MM.1S (cell line): Measurements from ENCODE around the gene SRGAP3.

Experiments
- DNase-seq: peaks from one replicate; pipeline ENCODE4 v3.0.0-alpha.2; 2015
- H2AFZ ChIP-seq: fragments of 300-600 bp; sonication (generic); 2 replicates; pipeline ENCODE4 v1.6.0; 2016; ENCODE audit warnings: antibody characterized with exemption, low read length
- H3F3A ChIP-seq: fragments of 300-600 bp; sonication (generic); 2 replicates; pipeline ENCODE4 v1.6.1; 2016; ENCODE audit warnings: mild to moderate bottlenecking, antibody characterized with exemption, low read length, moderate library complexity, mixed read lengths; ENCODE audit not compliant: insufficient read depth
- H3K27ac ChIP-seq: fragments of 300-600 bp; sonication (generic); 2 replicates; pipeline ENCODE4 v1.5.1; 2016; ENCODE audit warnings: mild to moderate bottlenecking, low read length
- H3K27me3 ChIP-seq: fragments of 300-600 bp; sonication (generic); replicated peaks from 2 replicates; pipeline ENCODE4 v1.6.0; 2016; ENCODE audit warnings: low read length; ENCODE audit not compliant: insufficient read depth
- H3K36me3 ChIP-seq: fragments of 300-600 bp; sonication (generic); replicated peaks from 2 replicates; pipeline ENCODE4 v1.6.1; 2016; ENCODE audit warnings: mild to moderate bottlenecking, low read length, mixed read lengths; ENCODE audit not compliant: insufficient read depth
- H3K4me1 ChIP-seq: fragments of 300-600 bp; sonication (generic); 2 replicates; pipeline ENCODE4 v1.6.1; 2016; ENCODE audit warnings: low read length, mixed read lengths
- H3K4me2 ChIP-seq: fragments of 300-600 bp; sonication (generic); 2 replicates; pipeline ENCODE4 v1.6.0; 2016; ENCODE audit warnings: low read depth, low read length
- H3K4me3 ChIP-seq: fragments of 300-600 bp; sonication (generic); 2 replicates; pipeline ENCODE4 v1.5.1; 2016; ENCODE audit warnings: low read length, mixed read lengths
- H3K79me2 ChIP-seq: fragments of 300-600 bp; sonication (generic); 2 replicates; pipeline ENCODE4 v1.6.1; 2016; ENCODE audit warnings: mixed run types, low read length, mixed read lengths
- H3K9ac ChIP-seq: fragments of 300-600 bp; sonication (generic); 2 replicates; pipeline ENCODE4 v1.6.1; 2016; ENCODE audit warnings: low read length, mixed read lengths
- H3K9me2 ChIP-seq: fragments of 300-600 bp; sonication (generic); replicated peaks from 2 replicates; pipeline ENCODE4 v1.6.1; 2016; ENCODE audit warnings: mild to moderate bottlenecking, low read length, mixed read lengths; ENCODE audit not compliant: insufficient read depth
- H3K9me3 ChIP-seq: fragments of 300-600 bp; sonication (generic); replicated peaks from 2 replicates; pipeline ENCODE4 v1.6.1; 2016; ENCODE audit warnings: mild to moderate bottlenecking, low read length, mixed read lengths; ENCODE audit not compliant: insufficient read depth
- H4K20me1 ChIP-seq: fragments of 300-600 bp; sonication (generic); 2 replicates; pipeline ENCODE4 v1.6.1; 2016; ENCODE audit warnings: mild to moderate bottlenecking, low read length, moderate library complexity, mixed read lengths; ENCODE audit not compliant: insufficient read depth
- CTCF ChIP-seq: fragments of 300-600 bp; sonication (generic); IDR thresholded peaks from 2 replicates; pipeline ENCODE4 v1.5.1; 2016; ENCODE audit warnings: antibody characterized with exemption, low read length, mixed read lengths
- EZH2 ChIP-seq: fragments of 300-600 bp; sonication (generic); optimal IDR thresholded peaks from 2 replicates; pipeline ENCODE3; 2017; ENCODE audit warnings: low read depth, mild to moderate bottlenecking, antibody characterized with exemption, low read length, mixed read lengths
- EZH2phosphoT487 ChIP-seq: fragments of 300-600 bp; sonication (generic); IDR thresholded peaks from 2 replicates; pipeline ENCODE4 v1.6.1; 2018; ENCODE audit warnings: antibody characterized with exemption, low read length

SRGAP3 gene

GRCh38 chr3:9180764-9181117 is 68.7 kb downstream of the SRGAP3 start:
- Histone ChIP-seq H3F3A (no peaks in the 10 kb centered on the region), H3K9me2 (no peaks in the 10 kb centered on the region), H4K20me1 (no peaks in the 10 kb centered on the region), H3K4me1 (no peaks in the 10 kb centered on the region), H3K27ac (no peak overlapping the region), H2AFZ (no peak overlapping the region), H3K4me2 (no peak overlapping the region), H3K79me2 (no peaks in the 10 kb centered on the region), H3K4me3 (no peak overlapping the region), H3K36me3 (no peaks in the 10 kb centered on the region), H3K9ac (no peak overlapping the region), H3K27me3 (no peaks in the 10 kb centered on the region), H3K9me3 (no peaks in the 10 kb centered on the region)
- no peak for TF ChIP-seq EZH2phosphoT487
- TF ChIP-seq CTCF, result no peak
- no peak for TF ChIP-seq EZH2
- DNase-seq, result no peak

DNA sequence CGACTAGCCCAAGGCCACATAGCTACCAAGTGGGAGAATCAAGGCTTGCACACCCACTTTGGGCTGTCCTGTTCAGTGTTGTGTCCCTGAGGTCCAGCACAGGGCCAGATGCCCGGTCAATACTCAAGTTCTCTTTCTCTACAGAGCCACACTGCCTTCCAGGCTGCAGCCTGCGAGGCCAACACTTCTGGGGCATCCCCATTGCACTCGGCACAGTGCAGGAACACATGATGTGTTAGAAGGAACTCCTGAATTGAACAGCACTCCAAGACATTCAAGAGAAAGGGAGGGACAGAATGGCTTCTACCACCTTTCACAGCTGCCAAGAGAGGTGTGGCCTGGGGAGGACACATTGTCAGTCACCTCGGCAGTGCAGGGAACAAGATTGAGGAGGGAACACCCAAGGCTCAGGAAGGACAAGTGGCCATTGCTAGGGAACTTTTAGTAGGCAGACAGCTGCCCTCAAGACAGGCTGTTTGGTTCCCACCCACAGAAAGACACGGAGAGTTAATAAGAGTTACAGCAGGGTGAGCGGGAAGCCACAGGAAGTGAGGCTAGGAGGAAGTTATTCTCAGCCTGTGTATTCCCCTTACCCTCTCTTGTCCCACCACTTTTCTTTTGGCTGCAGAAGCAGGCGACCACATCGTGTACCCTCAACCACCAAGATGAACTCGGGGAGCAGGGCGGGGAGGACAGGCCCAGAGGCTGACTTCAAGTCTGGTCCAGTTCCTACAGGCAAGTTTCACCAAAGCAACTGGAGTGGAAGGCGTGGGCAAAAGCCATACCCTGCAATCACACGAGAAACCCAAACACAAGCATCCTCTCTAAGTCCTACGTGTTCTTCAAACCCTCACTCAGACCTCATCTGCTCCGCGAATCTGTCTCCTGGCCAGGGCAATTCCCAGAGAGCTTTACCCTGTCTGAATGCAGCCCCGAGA is 69.4 kb downstream of the SRGAP3 start:
- H2AFZ ChIP-seq, result no peak overlapping the region
- no peak for TF ChIP-seq EZH2phosphoT487
- no peak for TF ChIP-seq EZH2
- no peak for TF ChIP-seq CTCF

DNA sequence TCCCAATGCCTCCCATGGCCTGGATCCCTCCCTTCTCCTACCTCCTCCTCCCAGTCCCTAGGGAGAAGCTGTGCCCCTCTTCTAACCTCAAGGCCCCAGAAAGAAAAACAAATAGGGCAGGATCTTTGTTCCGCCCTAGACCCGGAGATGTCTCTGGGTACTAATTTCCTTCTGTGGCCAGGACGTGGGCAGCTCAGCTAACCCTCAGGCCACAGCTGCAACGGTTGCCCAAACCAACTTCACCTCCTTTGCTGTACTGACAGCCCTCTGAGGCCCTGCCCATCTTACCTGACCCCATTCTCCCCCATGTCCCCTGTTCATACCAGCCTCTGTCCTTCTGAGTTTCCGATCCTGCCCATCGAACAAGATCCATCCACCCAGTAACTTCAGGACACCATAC is 70.7 kb downstream of the SRGAP3 start:
- H3K9me2 ChIP-seq, result no peaks in the 10 kb centered on the region
- H3K36me3 ChIP-seq, result no peaks in the 10 kb centered on the region
- no peaks in the 10 kb centered on the region for H3F3A ChIP-seq
- no peaks in the 10 kb centered on the region for H4K20me1 ChIP-seq
- no peak overlapping the region for H2AFZ ChIP-seq
- no peaks in the 10 kb centered on the region for H3K4me1 ChIP-seq
- H3K79me2 ChIP-seq, result no peaks in the 10 kb centered on the region
- no peak overlapping the region for H3K27ac ChIP-seq
- H3K4me3 ChIP-seq, result no peak overlapping the region
- H3K9me3 ChIP-seq, result no peaks in the 10 kb centered on the region
- no peaks in the 10 kb centered on the region for H3K27me3 ChIP-seq
- TF ChIP-seq EZH2 (no peak), EZH2phosphoT487 (no peak), CTCF (no peak)
- H3K9ac ChIP-seq, result no peak overlapping the region
- H3K4me2 ChIP-seq, result no peak overlapping the region
- DNase-seq, result no peak

More for the DNA sequence above, 69.4 kb downstream of the SRGAP3 start:
- Histone ChIP-seq H3K27ac (no peak overlapping the region), H3K9ac (no peak overlapping the region), H4K20me1 (no peaks in the 10 kb centered on the region), H3K27me3 (no peaks in the 10 kb centered on the region), H3F3A (no peaks in the 10 kb centered on the region), H3K4me2 (no peak overlapping the region), H3K4me3 (no peak overlapping the region), H3K4me1 (no peaks in the 10 kb centered on the region), H3K36me3 (no peaks in the 10 kb centered on the region), H3K79me2 (no peaks in the 10 kb centered on the region), H3K9me2 (no peaks in the 10 kb centered on the region), H3K9me3 (no peaks in the 10 kb centered on the region)
- DNase-seq, result no peak
